ENCODE results near the gene VWC2.

DNA sequence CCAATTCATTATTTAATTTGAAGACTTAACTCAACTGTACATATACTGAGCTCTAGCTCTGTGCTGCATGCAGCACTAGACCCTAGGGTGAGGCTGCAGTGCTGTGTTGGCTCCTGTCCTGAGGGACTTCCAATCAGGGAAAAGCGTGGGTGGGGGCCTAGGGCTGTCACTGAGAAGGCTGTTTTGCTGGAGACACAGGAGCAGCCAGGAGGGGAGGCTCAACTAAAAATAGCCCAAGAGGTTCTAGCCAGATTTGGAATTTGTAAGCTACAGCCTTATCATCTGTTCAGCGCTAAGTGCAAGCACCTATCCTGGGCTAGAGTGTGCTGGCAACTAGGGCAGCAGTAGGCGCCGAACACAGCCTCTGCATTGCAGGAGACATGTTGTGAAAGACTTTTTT, 121.1 kb downstream of the VWC2 start:
- TF ChIP-seq, protein P1, sequence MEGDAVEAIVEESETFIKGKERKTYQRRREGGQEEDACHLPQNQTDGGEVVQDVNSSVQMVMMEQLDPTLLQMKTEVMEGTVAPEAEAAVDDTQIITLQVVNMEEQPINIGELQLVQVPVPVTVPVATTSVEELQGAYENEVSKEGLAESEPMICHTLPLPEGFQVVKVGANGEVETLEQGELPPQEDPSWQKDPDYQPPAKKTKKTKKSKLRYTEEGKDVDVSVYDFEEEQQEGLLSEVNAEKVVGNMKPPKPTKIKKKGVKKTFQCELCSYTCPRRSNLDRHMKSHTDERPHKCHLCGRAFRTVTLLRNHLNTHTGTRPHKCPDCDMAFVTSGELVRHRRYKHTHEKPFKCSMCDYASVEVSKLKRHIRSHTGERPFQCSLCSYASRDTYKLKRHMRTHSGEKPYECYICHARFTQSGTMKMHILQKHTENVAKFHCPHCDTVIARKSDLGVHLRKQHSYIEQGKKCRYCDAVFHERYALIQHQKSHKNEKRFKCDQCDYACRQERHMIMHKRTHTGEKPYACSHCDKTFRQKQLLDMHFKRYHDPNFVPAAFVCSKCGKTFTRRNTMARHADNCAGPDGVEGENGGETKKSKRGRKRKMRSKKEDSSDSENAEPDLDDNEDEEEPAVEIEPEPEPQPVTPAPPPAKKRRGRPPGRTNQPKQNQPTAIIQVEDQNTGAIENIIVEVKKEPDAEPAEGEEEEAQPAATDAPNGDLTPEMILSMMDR (IDR thresholded peaks at IDR 0.05) = no peak
- no peak for TF ChIP-seq POLR2A (IDR thresholded peaks at IDR 0.05)
- TF ChIP-seq EP300 (IDR thresholded peaks at IDR 0.05) = no peak

Data from ovary (tissue), 3 donors.